SH-SY5Y (cell line): ENCODE data around the gene KRT86.

Experiments used
- GATA2 ChIP-seq: IDR thresholded peaks from 2 replicates; pipeline ENCODE4 v1.6.1; 2011; ENCODE audit warnings: mild to moderate bottlenecking, low read depth, low read length
- GATA3 ChIP-seq: IDR thresholded peaks from 2 replicates; pipeline ENCODE4 v1.6.1; 2011; ENCODE audit warnings: low read depth, mild to moderate bottlenecking, low read length, moderate library complexity

KRT86 gene

DNA sequence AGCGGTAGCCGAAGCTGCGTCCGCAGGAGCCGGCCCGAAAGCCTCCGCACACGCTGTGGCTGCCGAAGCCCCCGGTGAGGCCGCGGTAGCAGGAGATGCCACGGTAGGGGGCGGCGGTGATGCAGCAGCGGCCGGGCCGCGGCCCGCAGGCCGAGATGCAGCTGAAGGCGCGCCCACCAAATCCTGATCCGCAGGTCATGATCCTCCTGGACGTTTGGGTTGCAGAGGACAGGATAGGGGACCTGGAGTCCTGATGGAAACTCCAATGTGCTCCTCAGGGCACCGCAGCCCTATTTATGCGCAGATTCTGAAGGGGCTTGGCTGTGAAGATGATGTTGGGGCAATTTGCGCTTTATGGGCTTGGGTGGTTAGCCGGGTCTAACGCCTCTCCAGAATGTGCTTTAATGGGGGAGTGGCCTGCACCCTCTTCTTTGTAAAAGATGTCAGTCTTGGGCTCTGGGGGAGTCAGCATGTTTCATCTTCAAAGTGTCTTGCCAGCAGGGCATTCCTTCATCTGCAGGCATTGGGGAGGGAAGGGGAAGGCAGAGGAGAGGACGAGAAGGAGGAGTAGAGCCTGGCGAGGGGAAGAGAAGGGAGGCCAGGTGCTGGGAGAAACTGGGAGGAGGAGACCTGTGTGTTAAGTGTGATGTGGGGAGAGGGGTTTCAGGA lies 17.0 kb downstream of the KRT86 start, which contains the start of gene KRT81:
KRT81 (minus strand) TSS at position 268 of the 669 bp plus-strand sequence; CDS start at position 199, 69 bp downstream.
- TF ChIP-seq GATA3 (no peak), GATA2 (no peak)

DNA sequence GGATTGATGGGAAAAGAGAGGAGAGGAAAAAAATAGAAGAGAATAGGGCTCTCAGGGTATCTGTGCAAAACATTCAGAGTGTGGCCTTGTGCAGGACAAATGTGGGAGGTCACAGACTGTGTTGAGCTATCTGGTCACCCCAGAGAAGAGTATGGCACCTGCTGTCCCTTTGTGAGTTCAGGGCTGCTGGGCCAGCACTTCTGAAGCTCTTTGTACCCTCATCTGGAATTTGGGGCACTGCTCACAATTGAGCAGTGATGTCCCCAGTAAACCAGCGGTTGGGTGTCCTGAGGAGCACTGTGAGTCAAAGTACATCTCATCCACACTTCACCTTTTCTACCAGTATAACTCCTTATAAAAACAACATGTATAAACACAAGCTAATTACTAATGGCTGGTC lies 19.5 kb downstream of the KRT86 start:
- TF ChIP-seq GATA3 (no peak), GATA2 (no peak)

DNA sequence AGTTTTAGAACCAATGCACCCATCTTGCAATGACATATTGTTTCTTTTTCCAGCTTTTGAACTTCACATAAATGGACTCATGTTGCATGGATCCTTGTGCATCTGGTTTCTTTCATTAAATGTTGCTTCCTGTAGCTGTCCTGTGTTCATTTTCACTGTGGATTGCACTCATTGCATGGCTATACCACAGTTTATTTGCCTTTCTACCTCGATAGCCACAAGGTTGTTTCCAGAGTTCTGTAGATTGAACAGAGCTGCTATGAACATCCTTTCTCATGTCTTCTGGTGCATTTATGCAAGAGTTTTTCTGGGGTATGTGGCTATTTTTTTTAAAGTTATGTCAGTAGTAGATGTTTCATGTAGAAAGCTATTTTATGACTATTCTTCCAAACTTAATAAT lies 20.4 kb downstream of the KRT86 start:
- no peak for TF ChIP-seq GATA3
- no peak for TF ChIP-seq GATA2

DNA sequence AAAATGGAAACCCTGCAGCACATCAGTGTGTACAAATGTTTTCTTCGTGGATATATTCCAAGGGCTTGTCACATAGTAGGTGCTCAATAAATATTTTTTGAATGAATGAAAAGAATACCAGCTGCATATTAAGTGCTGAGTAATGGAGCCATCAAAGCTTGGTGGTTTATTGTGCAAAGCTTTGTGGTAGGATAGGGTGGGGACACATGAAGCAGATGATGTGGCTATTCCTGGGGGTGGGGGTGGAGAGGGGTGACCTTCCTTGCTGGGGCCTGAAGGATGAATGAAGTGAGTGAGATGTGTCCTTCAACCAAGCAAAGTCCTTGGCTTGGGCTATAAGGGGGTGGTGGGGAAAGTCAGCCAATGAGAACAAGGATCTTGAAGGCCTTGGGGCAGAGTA lies 21.2 kb downstream of the KRT86 start:
- TF ChIP-seq GATA2: no peak
- no peak for TF ChIP-seq GATA3

DNA sequence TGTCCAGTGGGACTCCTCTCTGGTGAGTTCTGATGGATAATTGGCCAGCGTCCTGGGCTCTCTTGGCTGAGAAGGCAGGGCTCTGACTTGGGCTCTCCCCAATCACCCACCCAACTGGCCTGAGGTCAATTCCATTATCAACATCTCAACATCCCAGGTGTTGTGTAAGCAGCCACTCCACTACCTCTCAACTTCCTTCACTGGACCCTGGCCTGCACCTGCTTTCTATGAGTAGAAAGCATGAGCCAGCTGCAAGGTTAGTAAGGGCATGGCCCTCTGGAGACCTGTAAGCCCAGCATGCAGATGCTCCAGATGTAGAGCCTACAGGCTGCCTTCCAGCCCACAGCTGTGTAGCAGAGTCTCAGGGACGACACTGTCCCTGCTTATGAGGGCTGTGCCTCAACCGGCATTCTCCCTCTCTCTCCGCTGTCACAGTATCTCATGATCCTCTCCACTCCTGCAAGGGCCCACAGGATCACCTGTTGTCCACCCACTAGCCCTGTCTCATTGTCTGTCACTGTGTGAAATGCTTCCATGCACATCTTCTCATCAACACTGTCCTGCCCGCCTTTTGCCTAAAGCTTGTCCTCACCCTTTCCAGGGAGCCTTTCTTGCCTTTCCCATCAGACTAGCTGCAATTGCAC lies 22.2 kb downstream of the KRT86 start:
- TF ChIP-seq GATA3: no peak
- no peak for TF ChIP-seq GATA2

DNA sequence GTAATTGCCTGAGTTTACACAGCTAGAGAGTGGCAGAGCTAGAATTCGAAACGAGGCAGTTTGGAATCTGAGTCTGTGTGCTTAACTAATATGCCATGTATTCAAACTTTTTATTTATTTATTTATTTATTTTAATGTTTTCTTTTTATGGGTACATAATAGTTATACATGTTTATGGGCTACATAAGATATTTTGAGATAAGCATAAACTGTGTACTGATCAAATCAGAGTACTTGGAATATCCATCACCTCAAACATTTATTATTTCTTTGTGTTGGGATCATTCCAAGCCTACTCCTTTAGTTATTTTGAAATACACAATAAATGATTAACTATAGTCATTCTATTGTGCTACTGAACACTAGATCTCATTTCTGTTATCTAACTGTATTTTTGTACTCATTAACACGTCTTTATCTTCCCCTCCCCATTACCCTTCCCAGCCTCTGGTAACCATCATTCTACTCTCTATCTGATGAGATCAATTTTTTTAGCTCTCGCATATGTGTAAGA lies 24.3 kb downstream of the KRT86 start:
- TF ChIP-seq GATA2: no peak
- TF ChIP-seq GATA3: no peak

DNA sequence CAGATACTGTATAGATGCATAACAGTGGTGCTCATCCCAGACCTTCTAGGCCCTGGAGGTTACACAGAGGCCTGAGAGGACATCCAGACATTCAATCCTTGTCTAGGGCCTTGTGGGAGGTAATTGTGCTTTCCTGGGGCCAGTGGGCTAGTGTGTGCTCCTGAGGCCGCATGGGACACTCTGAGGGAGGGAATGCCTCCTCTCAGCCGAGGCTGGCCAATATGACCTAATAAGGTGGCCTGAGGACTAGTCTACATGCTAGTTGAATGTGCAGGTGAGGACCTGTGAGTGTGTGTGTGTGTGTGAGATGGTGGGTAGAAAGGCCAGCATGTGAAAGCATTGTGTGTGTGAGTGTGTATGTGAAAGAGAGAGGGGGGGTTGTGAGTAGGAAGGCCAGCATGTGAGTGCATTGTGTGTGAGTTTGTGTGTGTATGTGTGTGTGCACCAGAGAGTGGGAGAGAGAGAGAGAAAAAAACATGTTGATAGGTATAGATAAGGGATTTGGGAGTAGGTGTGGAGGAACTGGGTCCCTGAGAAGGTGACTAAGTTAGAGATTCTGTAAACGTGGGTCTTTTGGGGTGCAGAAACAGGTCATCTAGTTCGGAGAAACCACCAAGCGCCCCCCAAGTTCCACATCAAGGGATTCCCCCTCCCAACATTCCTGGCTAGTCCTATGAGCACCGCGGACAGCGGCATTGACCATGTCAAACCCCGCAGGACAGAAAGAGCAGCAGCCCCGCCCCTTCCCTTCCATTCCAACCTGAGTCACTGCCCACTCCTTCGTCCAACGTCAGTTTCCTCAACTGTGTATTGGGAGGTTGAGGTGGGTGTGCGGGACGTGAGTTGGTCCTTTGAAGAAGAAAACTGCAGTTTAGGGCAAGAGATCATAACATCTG lies 26.6 kb downstream of the KRT86 start:
- TF ChIP-seq GATA2: no peak
- TF ChIP-seq GATA3: no peak

DNA sequence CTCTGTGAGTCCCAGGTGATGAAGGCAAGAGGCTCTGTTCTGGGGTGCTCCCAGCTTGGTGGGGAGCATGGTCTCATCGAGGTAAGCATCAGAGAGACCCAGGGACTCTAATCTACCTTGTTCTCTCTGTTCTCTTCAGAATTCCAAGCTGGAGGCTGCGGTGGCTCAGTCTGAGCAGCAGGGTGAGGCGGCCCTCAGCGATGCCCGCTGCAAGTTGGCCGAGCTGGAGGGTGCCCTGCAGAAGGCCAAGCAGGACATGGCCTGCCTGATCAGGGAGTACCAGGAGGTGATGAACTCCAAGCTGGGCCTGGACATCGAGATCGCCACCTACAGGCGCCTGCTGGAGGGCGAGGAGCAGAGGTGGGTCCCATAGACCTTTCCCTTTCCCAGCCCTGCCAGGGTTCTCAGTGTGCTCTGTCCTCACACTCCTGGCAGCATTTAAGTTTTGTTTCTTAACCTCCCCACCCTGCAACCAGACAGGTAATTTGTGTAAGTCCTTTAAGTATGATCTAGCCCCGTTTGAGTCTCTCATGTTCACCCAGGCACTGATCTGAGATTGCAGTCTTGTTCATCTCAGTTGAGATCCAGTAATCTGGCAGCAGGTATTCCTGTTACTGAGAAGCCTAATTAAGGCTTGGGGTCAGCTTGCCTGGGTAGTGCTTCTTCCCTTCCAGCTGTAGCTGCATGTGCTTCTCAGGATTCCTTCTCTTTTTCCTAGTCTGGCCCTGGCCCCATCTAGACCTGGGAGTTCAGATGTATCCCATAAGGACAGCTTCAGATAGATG lies 31.7 kb downstream of the KRT86 start:
- no peak for TF ChIP-seq GATA3
- TF ChIP-seq GATA2: no peak

DNA sequence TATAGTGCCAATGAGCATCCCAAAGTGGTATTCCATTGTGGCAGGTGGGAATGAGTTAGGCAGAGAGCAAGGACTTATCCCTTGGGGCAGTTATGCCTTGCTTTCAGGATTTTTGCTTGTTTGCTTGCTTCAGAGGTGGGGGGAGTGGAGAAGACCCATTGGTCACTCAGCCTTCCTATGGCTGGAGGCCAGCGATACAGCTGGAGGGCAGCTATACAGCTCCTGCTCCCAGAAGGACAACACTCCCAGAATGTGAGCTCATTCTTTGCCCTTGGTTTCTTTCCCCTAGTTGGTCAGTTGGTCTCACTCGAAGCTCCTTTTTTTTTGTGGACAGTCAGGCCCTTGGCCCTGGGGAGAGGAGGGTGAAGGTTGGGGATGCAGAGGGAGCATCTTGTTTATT lies 32.3 kb downstream of the KRT86 start:
- no peak for TF ChIP-seq GATA2
- TF ChIP-seq GATA3: no peak

DNA sequence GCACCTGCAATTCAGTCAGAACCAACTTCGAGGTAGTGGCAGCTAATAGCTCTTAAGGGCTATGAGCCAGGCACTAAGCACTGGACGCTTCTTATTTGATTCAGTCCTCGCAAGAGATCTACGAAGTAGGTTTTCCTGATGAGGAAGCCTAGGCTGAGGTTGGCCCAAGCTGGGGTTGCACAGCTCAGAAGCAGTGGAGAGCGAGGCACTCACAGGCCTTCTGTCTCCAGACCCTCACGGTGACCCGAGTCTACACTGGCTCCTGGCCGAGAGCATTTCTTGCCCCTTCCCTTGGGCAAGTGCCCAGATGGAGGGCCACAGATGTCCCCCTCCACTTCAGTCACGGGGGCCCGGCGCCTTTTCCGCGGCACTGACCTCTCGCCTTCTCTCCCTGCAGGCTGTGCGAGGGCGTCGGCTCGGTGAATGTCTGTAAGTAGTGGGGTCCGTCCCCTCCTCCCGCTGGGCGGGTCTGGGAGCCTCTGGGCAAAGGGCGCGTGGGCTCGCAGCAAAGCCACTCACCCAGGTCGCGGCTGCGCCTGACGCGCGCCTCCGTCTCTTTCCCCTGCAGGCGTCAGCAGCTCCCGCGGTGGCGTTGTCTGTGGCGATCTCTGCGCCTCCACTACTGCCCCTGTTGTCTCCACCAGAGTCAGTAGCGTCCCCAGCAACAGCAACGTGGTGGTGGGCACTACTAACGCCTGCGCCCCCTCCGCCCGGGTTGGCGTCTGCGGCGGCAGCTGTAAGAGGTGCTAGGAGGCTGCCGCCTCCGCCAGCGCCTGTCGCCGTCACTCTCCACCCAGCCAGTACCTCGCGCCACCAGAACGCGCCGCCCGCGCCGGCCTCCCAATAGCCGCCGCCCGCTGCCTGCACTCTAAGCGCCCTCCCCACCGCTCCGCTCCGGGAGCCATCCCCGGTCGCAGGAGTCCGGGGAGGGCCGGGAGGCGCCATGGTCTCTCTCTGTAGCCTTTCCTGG lies 33.7 kb downstream of the KRT86 start:
- TF ChIP-seq GATA2 (no peak), GATA3 (no peak)

DNA sequence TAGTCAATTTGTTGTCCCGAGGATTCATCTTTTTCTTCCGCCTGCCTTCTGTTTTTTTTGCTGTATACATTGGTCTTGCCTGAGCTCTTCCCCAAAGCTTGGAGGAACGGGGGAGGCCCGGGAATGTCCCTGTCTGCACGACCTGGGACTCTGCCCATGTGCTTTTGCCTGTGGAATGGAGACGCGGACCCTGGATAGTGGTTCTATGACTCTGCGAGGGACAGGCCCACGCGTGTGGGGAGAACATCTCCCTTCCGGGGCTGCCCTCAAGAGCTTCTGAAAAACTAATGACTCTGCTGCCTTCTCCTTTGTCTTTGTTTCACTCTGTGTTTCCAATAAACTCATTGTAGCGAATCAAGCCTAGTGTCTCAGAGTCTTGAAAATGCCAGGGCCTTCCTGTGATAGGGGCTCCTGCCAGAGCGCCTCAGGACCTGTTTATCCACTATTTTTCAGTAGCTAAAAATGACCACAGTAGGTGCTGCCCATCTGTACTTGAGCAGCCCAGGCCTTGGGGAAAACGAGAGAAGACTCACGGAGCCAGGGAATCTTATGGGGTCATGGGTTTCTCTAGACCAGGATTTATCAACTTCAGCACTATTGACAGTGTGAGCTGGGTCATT lies 34.5 kb downstream of the KRT86 start:
- no peak for TF ChIP-seq GATA3

DNA sequence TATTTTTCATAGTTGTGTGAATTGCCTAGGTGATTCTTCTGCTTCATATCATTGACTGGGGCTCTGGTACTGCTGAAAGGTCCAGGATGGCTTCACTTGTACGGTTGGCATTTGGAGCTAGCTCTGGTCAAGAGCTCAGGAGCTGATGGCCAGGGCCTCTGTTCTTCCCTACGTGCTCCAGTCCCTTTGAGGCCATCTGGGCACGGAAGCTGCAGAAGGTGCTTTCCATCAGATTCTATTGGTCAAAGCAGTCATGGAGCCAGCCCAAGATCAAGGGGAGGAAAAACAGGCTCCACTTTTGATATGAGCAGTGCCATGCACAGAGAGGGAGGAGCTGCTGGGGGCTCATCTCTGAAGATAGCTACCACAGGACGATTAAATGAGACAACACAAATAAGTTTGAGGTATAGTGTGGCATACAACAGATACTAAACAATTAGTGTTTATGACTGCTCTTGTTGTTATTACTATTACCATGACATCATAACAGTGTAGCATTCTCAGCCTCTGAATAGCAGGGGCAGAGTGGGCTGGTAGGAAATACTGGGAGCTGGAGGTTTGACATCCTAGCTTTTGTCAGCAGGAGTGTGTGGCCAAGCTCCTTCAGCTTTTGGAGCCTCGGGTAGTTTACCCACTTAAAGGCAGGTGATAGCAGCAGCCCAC lies 36.3 kb downstream of the KRT86 start:
- TF ChIP-seq GATA2 (no peak), GATA3 (no peak)
